Lower leg skin (tissue), 4 donors: ENCODE results near the gene TRABD. TPM values are rescaled to one million over a fixed set of nuclear protein-coding genes. Genes with fewer than 3 reads are reported as not detected.

ENCODE experiments used
- DNase-seq, 2 donors: peaks; one replicate each; pipeline ENCODE4 v3.0.0-alpha.2; 2019; ENCODE audit warnings: low spot score in 2 of 2
- H3K4me3 ChIP-seq: fragments of 200-600 bp; sonication (generic); 2 replicates; pipeline ENCODE4 v1.5.1; 2017; ENCODE audit warnings: mild to moderate bottlenecking, low read depth; ENCODE audit not compliant: poor library complexity, severe bottlenecking
- POLR2A ChIP-seq, 2 donors: fragments of 450-650 bp; IDR thresholded peaks; one replicate each; pipeline ENCODE4 v1.6.1; 2016 to 2017; ENCODE audit warnings: antibody characterized with exemption in 2 of 2, mild to moderate bottlenecking in 1 of 2, moderate library complexity in 1 of 2
- WGBS, 2 donors: methylation state at CpG; one replicate each; pipeline ENCODE4 v1.1.5; 2018; 5-methylcytosine and 5-hydroxymethylcytosine counted together
- intact Hi-C: fragments of 100-400 bp; cut with DNase I; formaldehyde crosslinking; loops from one replicate; pipeline ENCODE4 v1.15.0; 2023; ENCODE audit warnings: low total_unique reads
- total RNA-seq, 4 donors: library from RNA; depleted of rRNA; stranded (reverse); fragments of >200 nt; gene quantifications; one replicate each; pipeline ENCODE4 v1.1.0, GENCODE V29; 2016
- TF ChIP-seq, protein P1 (sequence below), 3 donors: fragments of 450-650 bp; IDR thresholded peaks; one replicate each; pipeline ENCODE4 v1.5.1; 2016; ENCODE audit warnings: antibody characterized with exemption in 3 of 3, mild to moderate bottlenecking in 3 of 3, moderate library complexity in 2 of 3

The TRABD gene
- total RNA-seq, 4 donors from 2014 or later = 31.5 to 62.7 (median 46.4) TPM

GRCh38 chr22:50246242-50247175, 60.8 kb downstream of the TRABD start:
- H3K4me3 ChIP-seq = no peak overlapping the region
- 75 to 81% methylated on average over 16 to 20 of the region's 20 CpGs for WGBS, 2 donors
- no peak for DNase-seq
- no peak for TF ChIP-seq POLR2A (IDR thresholded peaks at IDR 0.05)
- TF ChIP-seq, protein P1, sequence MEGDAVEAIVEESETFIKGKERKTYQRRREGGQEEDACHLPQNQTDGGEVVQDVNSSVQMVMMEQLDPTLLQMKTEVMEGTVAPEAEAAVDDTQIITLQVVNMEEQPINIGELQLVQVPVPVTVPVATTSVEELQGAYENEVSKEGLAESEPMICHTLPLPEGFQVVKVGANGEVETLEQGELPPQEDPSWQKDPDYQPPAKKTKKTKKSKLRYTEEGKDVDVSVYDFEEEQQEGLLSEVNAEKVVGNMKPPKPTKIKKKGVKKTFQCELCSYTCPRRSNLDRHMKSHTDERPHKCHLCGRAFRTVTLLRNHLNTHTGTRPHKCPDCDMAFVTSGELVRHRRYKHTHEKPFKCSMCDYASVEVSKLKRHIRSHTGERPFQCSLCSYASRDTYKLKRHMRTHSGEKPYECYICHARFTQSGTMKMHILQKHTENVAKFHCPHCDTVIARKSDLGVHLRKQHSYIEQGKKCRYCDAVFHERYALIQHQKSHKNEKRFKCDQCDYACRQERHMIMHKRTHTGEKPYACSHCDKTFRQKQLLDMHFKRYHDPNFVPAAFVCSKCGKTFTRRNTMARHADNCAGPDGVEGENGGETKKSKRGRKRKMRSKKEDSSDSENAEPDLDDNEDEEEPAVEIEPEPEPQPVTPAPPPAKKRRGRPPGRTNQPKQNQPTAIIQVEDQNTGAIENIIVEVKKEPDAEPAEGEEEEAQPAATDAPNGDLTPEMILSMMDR (IDR thresholded peaks at IDR 0.05) = no peak
- intact Hi-C loops = no loop called here

GRCh38 chr22:50247748-50248147, 62.0 kb downstream of the TRABD start:
- TF ChIP-seq POLR2A (IDR thresholded peaks at IDR 0.05) = no peak
- TF ChIP-seq, protein P1 (IDR thresholded peaks at IDR 0.05) = no peak
- intact Hi-C loops = no loop called here
- DNase-seq = no peak
- no peak overlapping the region for H3K4me3 ChIP-seq
- WGBS, 2 donors = 10 to 26% methylated on average over 10 to 11 of the region's 16 CpGs

DNA sequence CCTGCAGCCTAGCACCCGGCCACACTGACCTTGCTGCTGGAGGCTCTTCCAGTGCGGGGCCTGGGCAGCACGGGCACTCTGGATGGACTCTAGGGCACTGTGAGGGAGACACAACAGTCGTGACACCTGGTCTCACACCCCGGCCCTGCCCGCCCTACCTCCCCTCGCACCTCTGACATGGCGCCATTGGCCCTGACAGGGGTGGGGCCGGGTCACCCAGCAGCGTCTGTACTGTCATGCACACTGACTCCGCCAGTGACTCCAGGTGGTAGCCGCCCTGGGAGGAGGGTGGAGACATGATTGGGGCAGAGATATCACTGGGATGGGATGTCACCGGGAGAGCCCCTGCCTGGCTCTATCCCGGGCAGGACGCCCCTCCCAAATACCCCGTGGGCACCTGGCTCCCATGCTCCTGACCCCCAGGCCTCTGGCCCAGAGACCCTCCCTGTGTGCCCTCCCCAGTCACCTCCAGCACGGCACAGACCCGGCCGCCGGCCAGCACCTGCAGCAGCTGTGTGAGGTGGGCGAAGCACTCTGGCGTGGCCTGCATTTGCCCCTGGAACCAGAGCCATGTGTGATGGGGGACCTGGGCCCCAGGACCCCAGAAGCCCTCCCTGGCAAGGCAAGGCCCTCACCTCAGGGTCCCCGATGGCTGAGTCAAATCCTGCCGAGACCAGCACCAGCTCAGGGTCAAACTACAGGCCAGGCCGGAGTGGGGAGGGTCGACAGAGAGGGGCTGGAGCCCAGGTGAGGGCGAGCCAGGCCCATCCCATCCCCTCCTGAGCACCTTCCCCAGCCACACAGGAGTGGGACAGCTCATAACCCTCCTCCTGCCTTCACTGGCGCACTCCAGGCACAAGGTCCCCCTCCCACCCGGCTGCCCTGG, 62.7 kb downstream of the TRABD start:
- H3K4me3 ChIP-seq = no peak overlapping the region
- DNase-seq = no peak
- TF ChIP-seq, protein P1 (IDR thresholded peaks at IDR 0.05) = no peak
- no peak for TF ChIP-seq POLR2A (IDR thresholded peaks at IDR 0.05)
- WGBS, 2 donors = 70 to 80% methylated on average over 16 to 25 of the region's 29 CpGs
- intact Hi-C loops = no loop called here

Other genes starting within 250 kb of the TRABD start
- 100 to 1,000 TPM; 149 to 181 (median 163) TPM for gene PIM3, start 225.1 kb upstream of the TRABD start, total RNA-seq
- not detected for gene IL17REL, start 173.1 kb upstream of the TRABD start, total RNA-seq
- gene TTLL8, start 127.6 kb upstream of the TRABD start, total RNA-seq = not detected
- 1 to 10 TPM in 2 of 4 donors, under 1 TPM in 2; 0.15 to 2.1 (median 1.0) TPM for gene MLC1, start 100.5 kb upstream of the TRABD start, total RNA-seq
- gene MOV10L1, start 95.9 kb upstream of the TRABD start, total RNA-seq = 1 to 10 TPM in 2 of 4 donors, under 1 TPM in 1, not detected in 1; 0.13 to 1.7 (median 1.6) TPM
- 1 to 10 TPM; 1.4 to 4.3 (median 1.8) TPM for gene PANX2, start 15.2 kb upstream of the TRABD start, total RNA-seq
- gene SELENOO, start 15.1 kb downstream of the TRABD start, total RNA-seq = 10 to 100 TPM; 33.3 to 52.3 (median 43.1) TPM
- 10 to 100 TPM; 37.1 to 67.0 (median 52.5) TPM for gene TUBGCP6, start 59.1 kb downstream of the TRABD start, total RNA-seq
- gene HDAC10, start 65.4 kb downstream of the TRABD start, total RNA-seq = 10 to 100 TPM; 36.4 to 60.7 (median 45.7) TPM
- 1 to 10 TPM in 3 of 4 donors, under 1 TPM in 1; 0.99 to 3.5 (median 1.8) TPM for gene MAPK12, start 75.8 kb downstream of the TRABD start, total RNA-seq
- 1 to 10 TPM in 3 of 4 donors, under 1 TPM in 1; 0.65 to 8.1 (median 2.9) TPM for gene MAPK11, start 84.5 kb downstream of the TRABD start, total RNA-seq
- 100 to 1,000 TPM; 105 to 199 (median 155) TPM for gene PLXNB2, start 121.7 kb downstream of the TRABD start, total RNA-seq
- 1 to 10 TPM in 3 of 4 donors, under 1 TPM in 1; 0.97 to 8.8 (median 6.5) TPM for gene DENND6B, start 141.1 kb downstream of the TRABD start, total RNA-seq
- gene PPP6R2, start 157.4 kb downstream of the TRABD start, total RNA-seq = 10 to 100 TPM; 32.0 to 56.3 (median 50.9) TPM